Keratinocyte (primary cell): ENCODE results near the gene RBM38. TPM values are rescaled to one million over a fixed set of nuclear protein-coding genes. Genes with fewer than 3 reads are reported as not detected.

Experiments used
- DNase-seq: peaks from one replicate; pipeline ENCODE4 v3.0.0-alpha.2; 2011; ENCODE audit warnings: low read depth, missing footprints, low spot score
- FAIRE-seq: peaks from 2 replicates; lab custom pipeline; 2011; peaks lifted over from hg19 to GRCh38; lab: Jason Lieb, UNC
- H2AFZ ChIP-seq: 2 replicates; pipeline ENCODE4 v1.6.0; 2012; ENCODE audit warnings: low read length, control low read depth, inconsistent platforms; ENCODE audit not compliant: control insufficient read depth
- H3K27ac ChIP-seq: 2 replicates; pipeline ENCODE4 v1.5.1; 2011; ENCODE audit warnings: low read length; ENCODE audit not compliant: control insufficient read depth, insufficient read depth
- H3K27me3 ChIP-seq: 3 replicates; pipeline ENCODE4 v1.6.0; 2011; ENCODE audit warnings: low read length; ENCODE audit not compliant: control insufficient read depth, insufficient read depth; ENCODE audit errors: extremely low read depth
- H3K36me3 ChIP-seq, 2 experiments: 2 replicates in 1 of 2; 3 replicates in 1 of 2; pipeline ENCODE4 v1.5.1; 2011; ENCODE audit warnings: low read length in 2 of 2, mild to moderate bottlenecking in 1 of 2; ENCODE audit not compliant: control insufficient read depth in 2 of 2, insufficient read depth in 2 of 2; ENCODE audit errors: extremely low read depth in 1 of 2
- H3K4me1 ChIP-seq: 3 replicates; pipeline ENCODE4 v1.5.1; 2011; ENCODE audit warnings: low read length; ENCODE audit not compliant: control insufficient read depth, insufficient read depth; ENCODE audit errors: extremely low read depth
- H3K4me2 ChIP-seq: 3 replicates; pipeline ENCODE4 v1.6.0; 2011; ENCODE audit warnings: low read depth, low read length; ENCODE audit not compliant: control insufficient read depth, insufficient read depth; ENCODE audit errors: extremely low read depth
- H3K4me3 ChIP-seq, 3 experiments: fragments of 200-600 bp in 1 of 3; sonication (generic) in 1 of 3; 2 replicates in 2 of 3; 3 replicates in 1 of 3; pipeline ENCODE4 v1.5.1; 2011 to 2016; ENCODE audit warnings: low read length in 3 of 3, mild to moderate bottlenecking in 3 of 3, control low read depth in 2 of 3, inconsistent platforms in 1 of 3, low read depth in 1 of 3, mixed read lengths in 1 of 3, mixed run types in 1 of 3, moderate library complexity in 1 of 3; ENCODE audit not compliant: control insufficient read depth in 2 of 3, insufficient read depth in 2 of 3; ENCODE audit errors: extremely low read depth in 1 of 3
- H3K79me2 ChIP-seq: 2 replicates; pipeline ENCODE4 v1.6.0; 2012; ENCODE audit warnings: low read length; ENCODE audit not compliant: control insufficient read depth, insufficient read depth
- H3K9ac ChIP-seq: 3 replicates; pipeline ENCODE4 v1.6.0; 2011; ENCODE audit warnings: low read length; ENCODE audit not compliant: control insufficient read depth, insufficient read depth; ENCODE audit errors: extremely low read depth
- H3K9me1 ChIP-seq: 3 replicates; pipeline ENCODE4 v1.6.0; 2011; ENCODE audit warnings: low read length; ENCODE audit not compliant: control insufficient read depth, insufficient read depth; ENCODE audit errors: extremely low read depth
- H3K9me3 ChIP-seq: 2 replicates; pipeline ENCODE4 v1.5.1; 2012; ENCODE audit warnings: low read depth, low read length; ENCODE audit not compliant: control insufficient read depth
- H4K20me1 ChIP-seq: 3 replicates; pipeline ENCODE4 v1.6.0; 2011; ENCODE audit warnings: low read length; ENCODE audit not compliant: control insufficient read depth, insufficient read depth; ENCODE audit errors: extremely low read depth
- EZH2 ChIP-seq: IDR thresholded peaks from one replicate; pipeline ENCODE4 v1.6.1; 2012; ENCODE audit warnings: inconsistent platforms, mild to moderate bottlenecking, low read length, moderate library complexity
- dilution Hi-C: fragments of 300-500 bp; cut with MboI; formaldehyde crosslinking; loops from one replicate; pipeline ENCODE4 v1.7.0; 2020; ENCODE audit warnings: low sequenced_read_pairs; ENCODE audit not compliant: extremely low pct_ligation_motif_present
- polyA plus RNA-seq, 5 experiments: library from polyadenylated mRNA; depleted of rRNA in 3 of 5; stranded (reverse) in 3 of 5; stranded (forward) in 1 of 5; unstranded in 1 of 5; fragments of >200 nt; gene quantifications; 1 replicate in 1 of 5; 2 replicates in 3 of 5; 3 replicates in 1 of 5; pipeline versions ENCODE4 v1.2.1 to v1.2.3, GENCODE V29; 2011 to 2012; ENCODE audit warnings: missing spikeins in 2 of 5, low read depth in 1 of 5, low replicate concordance in 1 of 5
- TF ChIP-seq, protein P1 (sequence below), 3 experiments: IDR thresholded peaks in 1 of 3; conservative IDR thresholded peaks in 1 of 3; optimal IDR thresholded peaks in 1 of 3; 2 replicates in 2 of 3; 3 replicates in 1 of 3; pipeline versions ENCODE3 to v1.5.1; 2011; ENCODE audit warnings: low read length in 3 of 3, mild to moderate bottlenecking in 3 of 3, moderate library complexity in 2 of 3, control low read depth in 1 of 3, inconsistent platforms in 1 of 3; ENCODE audit not compliant: insufficient read depth in 2 of 3; ENCODE audit errors: extremely low read depth in 1 of 3

RBM38 gene
- polyA plus RNA-seq, 1 donor (not counting 4 experiments of a cell fraction or from before 2014, with no cell fraction given) = 5.1 TPM

DNA sequence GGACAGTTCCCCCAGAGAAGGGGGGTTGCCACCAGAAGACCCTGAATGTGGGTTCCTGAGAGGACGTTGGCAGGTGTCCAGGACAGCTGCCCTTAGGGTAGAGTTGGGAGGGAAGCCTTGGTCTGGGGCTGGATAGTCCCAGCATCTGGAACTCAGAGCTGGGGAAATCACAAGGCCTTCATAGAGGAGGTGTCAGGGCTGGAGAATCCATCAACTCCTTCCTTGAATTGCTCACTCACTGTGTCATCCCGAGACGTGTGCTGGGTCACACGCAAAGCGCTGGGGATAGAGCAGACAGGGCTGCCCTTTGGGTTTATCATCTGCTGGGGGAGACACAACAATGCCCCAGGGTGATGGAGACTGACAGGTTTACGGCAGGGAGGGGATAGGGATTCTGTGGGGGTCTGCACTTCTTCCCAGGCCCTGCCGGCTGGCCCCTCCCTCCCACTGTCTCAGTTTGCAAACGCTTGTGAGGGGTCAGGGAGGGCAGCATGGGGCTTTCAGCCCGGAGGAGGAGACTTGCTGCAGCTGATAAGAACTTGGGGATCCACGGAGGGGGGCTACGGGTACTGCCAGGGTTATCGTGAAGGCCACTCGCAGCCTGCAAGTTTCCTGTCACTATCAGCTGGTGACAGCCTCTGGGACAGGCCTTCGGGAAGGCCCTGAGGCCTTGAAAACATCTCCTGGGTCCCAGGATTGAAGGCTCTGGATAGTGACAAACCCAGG is 18.6 kb downstream of the RBM38 start:
- Histone ChIP-seq H3K9me3 (no peaks in the 10 kb centered on the region), H3K4me2 (no peak overlapping the region), H3K4me3 (no peak overlapping the region), H3K36me3 (peaks cover 0 to 7% of the 10 kb centered on the region in 2 experiments), H3K79me2 (no peaks in the 10 kb centered on the region), H3K9ac (no peak overlapping the region), H3K27me3 (peaks cover 23% of the 10 kb centered on the region), H4K20me1 (no peaks in the 10 kb centered on the region), H3K9me1 (no peaks in the 10 kb centered on the region), H3K27ac (no peak overlapping the region), H3K4me1 (no peaks in the 10 kb centered on the region), H2AFZ (no peak overlapping the region)
- FAIRE-seq (no peak), DNase-seq (no peak)
- dilution Hi-C loops = no loop called here
- TF ChIP-seq, protein P1, sequence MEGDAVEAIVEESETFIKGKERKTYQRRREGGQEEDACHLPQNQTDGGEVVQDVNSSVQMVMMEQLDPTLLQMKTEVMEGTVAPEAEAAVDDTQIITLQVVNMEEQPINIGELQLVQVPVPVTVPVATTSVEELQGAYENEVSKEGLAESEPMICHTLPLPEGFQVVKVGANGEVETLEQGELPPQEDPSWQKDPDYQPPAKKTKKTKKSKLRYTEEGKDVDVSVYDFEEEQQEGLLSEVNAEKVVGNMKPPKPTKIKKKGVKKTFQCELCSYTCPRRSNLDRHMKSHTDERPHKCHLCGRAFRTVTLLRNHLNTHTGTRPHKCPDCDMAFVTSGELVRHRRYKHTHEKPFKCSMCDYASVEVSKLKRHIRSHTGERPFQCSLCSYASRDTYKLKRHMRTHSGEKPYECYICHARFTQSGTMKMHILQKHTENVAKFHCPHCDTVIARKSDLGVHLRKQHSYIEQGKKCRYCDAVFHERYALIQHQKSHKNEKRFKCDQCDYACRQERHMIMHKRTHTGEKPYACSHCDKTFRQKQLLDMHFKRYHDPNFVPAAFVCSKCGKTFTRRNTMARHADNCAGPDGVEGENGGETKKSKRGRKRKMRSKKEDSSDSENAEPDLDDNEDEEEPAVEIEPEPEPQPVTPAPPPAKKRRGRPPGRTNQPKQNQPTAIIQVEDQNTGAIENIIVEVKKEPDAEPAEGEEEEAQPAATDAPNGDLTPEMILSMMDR (optimal IDR thresholded peaks at IDR 0.05 in 1 of 3, IDR thresholded peaks at IDR 0.05 in 1 of 3, conservative IDR thresholded peaks at IDR 0.05 in 1 of 3; ENCODE audit: extremely low read depth in 1 of 3, insufficient read depth in 2 of 3, low read length in 3 of 3) = no peak
- no peak for TF ChIP-seq EZH2

DNA sequence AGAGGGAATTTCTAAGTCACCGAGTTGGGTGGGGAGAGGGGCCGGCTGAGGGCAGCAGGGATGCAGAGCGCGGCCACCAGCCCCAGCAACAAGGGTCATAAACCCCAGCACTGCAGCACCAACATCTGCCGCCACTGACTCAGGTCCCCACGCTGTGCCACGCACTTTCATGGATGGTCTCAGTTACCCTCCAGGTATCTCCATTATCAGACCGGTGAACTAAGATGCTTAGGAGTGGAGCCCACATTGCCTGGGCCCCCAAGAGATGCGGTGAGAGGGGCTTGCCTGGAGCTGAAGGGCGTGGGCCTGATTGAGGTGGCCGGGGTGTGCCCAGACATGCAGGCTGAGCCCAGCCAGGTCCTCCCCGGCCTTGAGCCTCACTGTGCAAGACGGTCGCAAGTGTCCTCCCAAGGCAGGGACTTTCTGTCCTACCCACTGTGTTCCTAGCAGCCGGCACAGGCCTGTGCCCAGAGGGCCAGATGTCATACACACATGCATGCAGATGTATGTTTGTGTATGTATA is 19.3 kb downstream of the RBM38 start:
- Histone ChIP-seq H3K4me3 (no peak overlapping the region), H3K9me3 (no peaks in the 10 kb centered on the region), H3K27ac (no peak overlapping the region), H2AFZ (no peak overlapping the region), H3K9ac (no peak overlapping the region), H3K4me2 (no peak overlapping the region), H3K4me1 (no peaks in the 10 kb centered on the region), H4K20me1 (no peaks in the 10 kb centered on the region), H3K36me3 (peaks cover 0 to 6% of the 10 kb centered on the region in 2 experiments), H3K27me3 (peaks cover 28% of the 10 kb centered on the region), H3K79me2 (no peaks in the 10 kb centered on the region), H3K9me1 (no peaks in the 10 kb centered on the region)
- DNase-seq (no peak), FAIRE-seq (no peak)
- dilution Hi-C loops = no loop called here
- TF ChIP-seq EZH2 = no peak
- TF ChIP-seq, protein P1 (optimal IDR thresholded peaks at IDR 0.05 in 1 of 3, IDR thresholded peaks at IDR 0.05 in 1 of 3, conservative IDR thresholded peaks at IDR 0.05 in 1 of 3; ENCODE audit: extremely low read depth in 1 of 3, insufficient read depth in 2 of 3, low read length in 3 of 3) = no peak
